Smooth muscle cell (in vitro differentiated cells): ENCODE results near the gene PRM1. TPM values are rescaled to one million over a fixed set of nuclear protein-coding genes. Genes with fewer than 3 reads are reported as not detected.

Source experiments
- DNase-seq: peaks from one replicate; lab custom pipeline; 2025; ENCODE audit not compliant: unreplicated experiment; lab: John Stamatoyannopoulos, UW
- H2AFZ ChIP-seq: fragments of 200-600 bp; sonication (generic); 2 replicates; pipeline ENCODE4 v1.6.0; 2016; ENCODE audit warnings: antibody characterized with exemption, low read depth, mild to moderate bottlenecking
- H3F3A ChIP-seq: fragments of 200-600 bp; sonication (generic); 2 replicates; pipeline ENCODE4 v1.6.0; 2017; ENCODE audit warnings: antibody characterized with exemption, low read depth
- H3K27ac ChIP-seq: fragments of 200-600 bp; sonication (generic); 2 replicates; pipeline ENCODE4 v1.5.1; 2016; ENCODE audit warnings: low read depth, mild to moderate bottlenecking
- H3K27me3 ChIP-seq: fragments of 200-600 bp; sonication (generic); 2 replicates; pipeline ENCODE4 v1.6.1; 2016; ENCODE audit warnings: low read depth, mild to moderate bottlenecking
- H3K36me3 ChIP-seq: fragments of 200-600 bp; sonication (generic); 2 replicates; pipeline ENCODE4 v1.5.1; 2016; ENCODE audit warnings: low read depth
- H3K4me1 ChIP-seq: fragments of 200-600 bp; sonication (generic); 2 replicates; pipeline ENCODE4 v1.5.1; 2016; ENCODE audit warnings: low read depth
- H3K4me2 ChIP-seq: fragments of 200-600 bp; sonication (generic); 2 replicates; pipeline ENCODE4 v1.6.0; 2016; ENCODE audit warnings: mild to moderate bottlenecking
- H3K4me3 ChIP-seq: fragments of 200-600 bp; sonication (generic); 2 replicates; pipeline ENCODE4 v1.5.1; 2016; ENCODE audit warnings: mild to moderate bottlenecking
- H3K79me2 ChIP-seq: fragments of 200-600 bp; sonication (generic); 2 replicates; pipeline ENCODE4 v1.6.0; 2016; ENCODE audit warnings: low read depth, mild to moderate bottlenecking
- H3K9ac ChIP-seq: fragments of 200-600 bp; sonication (generic); 2 replicates; pipeline ENCODE4 v1.6.0; 2016; ENCODE audit warnings: low read depth
- H3K9me3 ChIP-seq: fragments of 200-600 bp; sonication (generic); replicated peaks from 2 replicates; pipeline ENCODE4 v1.5.1; 2016; ENCODE audit warnings: low read depth
- H4K20me1 ChIP-seq: fragments of 200-600 bp; sonication (generic); 2 replicates; pipeline ENCODE4 v1.6.0; 2016; ENCODE audit warnings: low read depth
- CTCF ChIP-seq: fragments of 200-600 bp; sonication (generic); IDR thresholded peaks from 2 replicates; pipeline ENCODE4 v1.5.1; 2017; ENCODE audit warnings: borderline replicate concordance, mild to moderate bottlenecking, antibody characterized with exemption; ENCODE audit not compliant: insufficient read depth, poor library complexity, severe bottlenecking
- WGBS: methylation state at CpG from one replicate; pipeline ENCODE4 v1.1.7; 2016; ENCODE audit warnings: low lambda C conversion rate; 5-methylcytosine and 5-hydroxymethylcytosine counted together
- polyA plus RNA-seq: library from polyadenylated mRNA; unstranded; fragments of >200 nt; fragmentation: Nextera tagmentation; extraction: Ambion mirVana; gene quantifications from 2 replicates; pipeline ENCODE4 v1.2.1, GENCODE V29; 2016
- total RNA-seq: library from RNA; depleted of rRNA; stranded (reverse); fragments of >200 nt; gene quantifications from 2 replicates; pipeline ENCODE4 v1.2.3, GENCODE V29; 2014

The PRM1 gene
- total and polyA plus RNA-seq, 2 experiments from 2014 or later = not detected

- no peak for TF ChIP-seq CTCF
- 93% methylated on average over 11 of the region's 11 CpGs for WGBS
- DNase-seq = no peak
These were observed 4.1 kb downstream of the PRM1 start for GRCh38 chr16:11276896-11277593.

GRCh38 chr16:11276143-11276895 is 4.8 kb downstream of the PRM1 start, which contains the start of gene PRM2:
TSS of gene PRM2 (minus strand) at chr16:11276480. CDS start at chr16:11276370, 110 bp downstream.
- Histone ChIP-seq H3K27me3 (no peaks in the 10 kb centered on the region), H4K20me1 (no peaks in the 10 kb centered on the region), H2AFZ (no peak within 1 kb of the TSS), H3K4me1 (no peaks in the 10 kb centered on the region), H3K27ac (no peak within 1 kb of the TSS), H3K9me3 (no peaks in the 10 kb centered on the region), H3K9ac (no peak within 1 kb of the TSS), H3K4me2 (no peak within 1 kb of the TSS), H3K79me2 (no peaks in the 10 kb centered on the region), H3K36me3 (no peaks in the 10 kb centered on the region), H3F3A (no peaks in the 10 kb centered on the region), H3K4me3 (no peak within 1 kb of the TSS)
- TF ChIP-seq CTCF = no peak
- DNase-seq = no peak
- WGBS = 99% methylated on average over 26 of the region's 26 CpGs

More at GRCh38 chr16:11276896-11277593, 4.1 kb downstream of the PRM1 start:
- H3K27ac ChIP-seq = no peak overlapping the region
- H3K4me3 ChIP-seq = no peak overlapping the region
- H3K4me1 ChIP-seq = no peaks in the 10 kb centered on the region
- no peak overlapping the region for H3K9ac ChIP-seq
- no peaks in the 10 kb centered on the region for H3F3A ChIP-seq
- H2AFZ ChIP-seq = no peak overlapping the region
- H3K36me3 ChIP-seq = no peaks in the 10 kb centered on the region
- no peaks in the 10 kb centered on the region for H3K79me2 ChIP-seq
- H3K4me2 ChIP-seq = no peak overlapping the region
- H3K27me3 ChIP-seq = no peaks in the 10 kb centered on the region
- H4K20me1 ChIP-seq = no peaks in the 10 kb centered on the region
- H3K9me3 ChIP-seq = no peaks in the 10 kb centered on the region

- no peak overlapping the region for H3K4me3 ChIP-seq
- no peaks in the 10 kb centered on the region for H3K4me1 ChIP-seq
- 91% methylated on average over 7 of the region's 7 CpGs for WGBS
- H4K20me1 ChIP-seq = no peaks in the 10 kb centered on the region
- no peak overlapping the region for H3K27ac ChIP-seq
- H3K9me3 ChIP-seq = no peaks in the 10 kb centered on the region
- H3K79me2 ChIP-seq = no peaks in the 10 kb centered on the region
- no peak overlapping the region for H2AFZ ChIP-seq
- no peak overlapping the region for H3K4me2 ChIP-seq
- no peak for TF ChIP-seq CTCF
- no peak overlapping the region for H3K9ac ChIP-seq
- no peaks in the 10 kb centered on the region for H3K27me3 ChIP-seq
- no peaks in the 10 kb centered on the region for H3F3A ChIP-seq
- no peak for DNase-seq
- H3K36me3 ChIP-seq = no peaks in the 10 kb centered on the region
These were observed 6.2 kb downstream of the PRM1 start for GRCh38 chr16:11274964-11275363.
